Activated T-cell treated with anti-CD3 and anti-CD28 coated beads for 4 hours (primary cell): ENCODE data around the gene SLC8A3.

Source experiments
- DNase-seq: peaks from one replicate; pipeline ENCODE4 v3.0.0-alpha.2; 2020

Gene SLC8A3

DNA sequence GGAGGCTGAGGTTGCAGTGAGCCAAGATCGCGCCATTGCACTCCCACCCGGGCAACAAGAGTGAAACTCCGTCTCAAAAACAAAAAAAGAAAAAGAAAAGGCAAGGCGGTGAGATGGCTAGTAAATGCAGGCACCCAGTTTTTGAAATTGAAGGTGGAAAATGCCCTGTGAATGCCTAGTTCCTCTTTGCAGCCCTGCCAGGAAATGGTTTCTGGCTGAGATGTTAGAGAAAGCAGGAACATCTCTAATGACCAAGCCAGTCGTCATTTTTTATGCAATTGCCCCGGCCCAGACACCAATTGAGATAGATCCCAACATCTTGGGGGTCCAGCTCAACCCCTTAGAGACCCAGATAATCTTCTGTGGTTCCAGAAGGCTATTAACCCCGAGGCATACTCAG lies 17.0 kb downstream of the SLC8A3 start:
- DNase-seq: no peak

- no peak for DNase-seq
Measured at GRCh38 chr14:70170976-70171375, 17.8 kb downstream of the SLC8A3 start.

DNA sequence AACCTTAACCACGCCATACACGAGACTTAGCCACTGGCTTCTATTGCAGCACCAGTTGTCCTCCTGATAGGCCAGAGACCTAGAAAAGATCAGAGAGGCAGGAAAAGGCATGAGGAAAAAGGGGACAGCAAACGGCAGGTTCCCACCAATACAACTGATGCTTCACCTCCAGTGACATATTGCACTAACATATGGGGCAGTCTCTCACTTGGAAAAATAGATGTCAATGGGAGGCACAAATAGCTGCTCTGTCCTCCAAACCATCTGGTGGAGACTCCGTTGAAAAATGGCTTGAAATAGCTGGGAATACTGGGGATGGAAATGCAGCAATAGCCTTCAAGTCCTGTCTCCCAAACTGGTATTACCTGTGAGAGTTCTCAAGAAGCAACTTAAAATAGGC lies 20.3 kb downstream of the SLC8A3 start:
- no peak for DNase-seq

- DNase-seq: no peak
Measured at GRCh38 chr14:70166530-70167203, 22.1 kb downstream of the SLC8A3 start.

DNA sequence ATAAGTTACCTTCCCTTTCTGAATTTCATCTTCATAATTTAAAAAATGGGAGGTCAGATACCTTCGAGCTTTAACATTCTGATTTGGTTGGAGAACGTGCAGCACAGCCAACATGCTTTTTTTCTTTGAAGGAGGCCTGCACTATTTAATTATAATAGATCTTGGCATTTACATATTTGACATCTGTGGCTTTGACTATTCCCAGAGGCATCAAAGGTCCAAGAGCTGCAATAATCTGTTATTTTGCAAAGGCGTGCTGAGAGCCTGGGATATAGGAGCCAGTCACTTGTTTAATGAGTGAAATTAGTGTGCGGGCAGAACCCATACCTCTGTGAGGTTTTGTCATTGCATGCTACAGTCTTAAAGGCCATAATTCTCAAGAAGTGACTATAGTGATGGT lies 26.4 kb downstream of the SLC8A3 start:
- no peak for DNase-seq

DNA sequence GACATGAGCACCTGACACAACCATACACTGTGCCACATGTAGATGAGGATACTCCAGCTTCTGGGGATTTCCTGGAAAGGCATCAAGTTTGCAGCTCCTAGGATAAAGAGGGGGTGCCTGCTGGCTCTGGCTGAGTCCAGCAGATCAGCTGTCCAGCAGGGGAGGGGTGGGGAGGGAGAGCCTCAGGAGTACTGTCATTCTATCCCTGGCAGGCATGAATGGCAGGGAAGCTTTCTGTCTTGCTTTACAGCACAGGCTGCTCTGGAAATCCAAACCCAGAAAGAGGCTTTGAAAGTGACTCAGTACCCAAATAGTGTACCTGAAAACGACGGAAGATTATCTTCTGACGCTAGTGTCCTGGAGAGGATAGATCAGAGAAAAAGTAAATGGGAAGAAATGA lies 32.2 kb downstream of the SLC8A3 start:
- no peak for DNase-seq

DNA sequence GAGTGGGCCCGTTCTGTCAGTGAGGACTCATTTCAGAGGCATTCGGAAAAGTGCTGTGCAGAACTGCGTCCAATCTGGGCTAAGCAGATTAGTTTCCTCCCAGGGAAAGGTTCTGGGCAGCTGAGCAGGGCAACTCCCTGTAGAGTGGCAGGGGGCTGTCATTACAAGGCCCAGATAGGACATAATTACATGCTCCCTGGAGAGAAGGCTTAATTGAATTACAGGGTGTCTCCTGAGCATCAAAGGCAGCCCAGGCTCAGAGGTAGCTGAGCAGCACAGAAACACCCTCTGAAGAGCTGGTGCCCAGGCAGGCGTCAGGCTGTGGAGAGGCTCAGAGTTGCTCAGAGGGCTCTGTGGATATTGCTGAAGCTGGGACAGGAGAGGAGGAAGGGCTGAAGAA lies 36.0 kb downstream of the SLC8A3 start:
- no peak for DNase-seq

DNA sequence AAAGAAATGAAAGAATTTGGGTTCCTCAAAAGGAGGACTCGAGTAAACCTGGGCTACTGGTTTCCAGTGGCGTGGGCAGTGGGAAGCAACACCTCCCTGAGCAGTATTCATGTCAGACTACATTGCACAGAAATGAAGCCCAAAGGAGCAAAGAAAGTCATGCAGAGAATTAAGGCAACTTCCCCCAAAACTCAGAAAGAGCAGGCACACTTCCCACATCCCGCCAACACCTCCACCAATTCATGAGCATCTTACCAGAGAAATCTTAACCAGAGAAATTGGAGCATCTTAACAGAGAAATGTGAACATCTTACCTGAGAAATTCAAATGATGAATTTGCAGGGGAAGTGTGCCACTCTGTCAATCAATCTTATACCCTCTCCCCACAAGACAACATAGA lies 36.7 kb downstream of the SLC8A3 start:
- no peak for DNase-seq

- no peak for DNase-seq
Measured at GRCh38 chr14:70149596-70150165, 39.1 kb downstream of the SLC8A3 start.

GRCh38 chr14:70148911-70149595 lies 39.7 kb downstream of the SLC8A3 start:
- DNase-seq: no peak

- no peak for DNase-seq
Measured at GRCh38 chr14:70148351-70148750, 40.4 kb downstream of the SLC8A3 start.

- no peak for DNase-seq
Measured at GRCh38 chr14:70144046-70144445, 44.7 kb downstream of the SLC8A3 start.

DNA sequence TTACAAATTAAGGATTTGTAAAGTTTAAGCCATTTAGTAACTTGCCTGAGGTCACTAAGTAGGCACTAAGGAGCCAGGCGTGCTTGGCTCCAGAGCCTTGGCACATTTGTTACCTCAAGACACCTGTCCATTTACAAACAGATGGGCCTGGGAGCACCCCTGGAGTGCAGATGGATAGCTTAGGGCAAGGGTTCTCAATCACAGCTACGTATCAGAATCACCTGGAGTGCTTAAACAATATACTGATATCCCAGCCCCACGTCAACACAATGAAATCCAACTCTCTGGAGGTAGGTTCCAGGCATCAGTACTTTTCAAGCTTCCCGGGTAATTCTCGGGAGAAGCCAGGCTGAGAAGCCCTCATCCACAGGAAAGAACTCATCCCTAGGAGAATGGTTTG lies 45.4 kb downstream of the SLC8A3 start:
- DNase-seq: no peak

GRCh38 chr14:70140614-70141013 lies 48.1 kb downstream of the SLC8A3 start:
- no peak for DNase-seq

GRCh38 chr14:70139384-70139783 lies 49.4 kb downstream of the SLC8A3 start:
- no peak for DNase-seq

GRCh38 chr14:70137788-70138187 lies 51.0 kb downstream of the SLC8A3 start:
- no peak for DNase-seq

GRCh38 chr14:70133461-70133860 lies 55.3 kb downstream of the SLC8A3 start:
- no peak for DNase-seq

DNA sequence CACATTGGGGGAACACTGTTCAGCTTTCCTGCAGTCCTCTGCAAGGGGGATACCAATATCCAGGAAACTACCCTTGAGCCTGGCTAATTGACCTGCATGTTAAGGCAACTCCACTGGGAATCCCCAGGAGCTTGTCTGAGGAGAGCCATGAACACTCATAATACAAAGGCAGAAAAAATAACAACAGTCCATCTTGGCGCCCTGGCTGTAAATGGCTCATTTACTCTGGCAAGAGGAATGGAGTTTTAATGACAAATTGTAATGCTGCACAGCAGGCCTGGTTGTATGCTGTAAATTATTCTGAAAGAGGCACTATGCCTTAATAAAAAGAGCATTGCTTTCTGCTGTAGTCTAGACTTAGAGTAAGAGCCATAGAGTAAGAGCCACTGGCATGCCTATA lies 58.3 kb downstream of the SLC8A3 start:
- DNase-seq: no peak

- no peak for DNase-seq
Measured at GRCh38 chr14:70127186-70127585, 61.6 kb downstream of the SLC8A3 start.

- no peak for DNase-seq
Measured at GRCh38 chr14:70123796-70124195, 65.0 kb downstream of the SLC8A3 start.

- DNase-seq: no peak
Measured at GRCh38 chr14:70121521-70121920, 67.2 kb downstream of the SLC8A3 start.

DNA sequence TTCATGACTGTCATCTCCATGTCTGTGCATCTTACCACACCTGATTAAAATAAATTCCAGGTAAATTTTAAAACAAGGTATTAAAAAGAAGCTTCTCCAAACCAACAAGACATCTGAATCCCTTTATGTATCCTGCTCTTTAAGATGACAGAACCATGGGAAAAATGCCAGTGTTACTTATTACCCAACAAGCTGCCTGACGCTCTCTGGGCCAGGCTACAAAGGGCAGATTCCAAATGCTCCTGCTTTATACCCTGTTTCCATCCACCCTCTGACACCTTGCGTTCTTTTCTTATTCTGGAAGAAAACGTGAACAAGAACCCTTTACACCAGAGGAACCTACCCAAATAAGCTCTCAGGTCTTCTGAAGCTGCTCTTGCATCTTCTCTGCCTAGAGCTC lies 70.7 kb downstream of the SLC8A3 start:
- DNase-seq: no peak

DNA sequence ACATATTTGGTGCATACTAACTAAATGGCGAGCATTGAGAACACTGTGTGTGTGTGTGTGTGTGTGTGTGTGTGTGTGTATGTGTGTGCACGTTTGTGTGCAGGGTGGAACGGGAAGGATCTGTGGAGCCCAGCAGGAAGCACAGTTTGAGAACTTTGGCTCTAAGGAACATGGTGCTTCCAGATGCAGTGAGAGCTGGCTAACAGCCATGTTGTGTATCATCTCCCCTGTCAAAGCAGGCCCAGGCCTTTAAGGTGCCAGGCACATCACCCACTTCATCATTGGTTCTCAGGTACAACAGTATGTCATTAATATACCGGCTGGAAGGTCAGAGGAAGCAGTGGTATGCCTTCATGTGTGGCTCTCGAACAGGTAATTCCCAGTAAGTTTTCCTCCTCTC lies 72.5 kb downstream of the SLC8A3 start:
- DNase-seq: no peak

DNA sequence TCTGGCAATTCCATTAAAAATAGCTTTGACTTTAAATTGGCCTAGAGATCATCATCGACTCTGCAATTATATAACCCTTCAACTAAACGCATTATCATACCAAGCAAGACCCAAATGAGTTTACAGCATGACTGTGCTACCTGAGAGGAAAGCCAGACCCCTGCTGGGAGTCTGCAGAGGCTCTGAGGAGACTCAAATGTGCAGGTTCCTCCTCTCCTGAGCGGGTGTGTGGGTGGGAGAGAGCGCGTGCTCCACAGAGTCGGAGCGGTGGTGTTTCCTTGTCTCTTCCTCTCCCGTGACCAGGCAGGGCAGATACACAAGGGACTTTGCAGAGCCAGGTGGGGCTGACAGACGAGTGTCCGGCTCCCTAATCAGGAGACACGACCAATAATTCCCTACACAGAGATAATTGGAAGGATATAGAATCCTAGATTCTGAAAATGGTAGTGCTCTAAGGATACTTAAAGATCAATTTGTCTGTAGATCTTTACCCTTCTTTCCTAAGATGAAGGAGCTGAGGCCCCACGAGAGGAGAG lies 74.1 kb downstream of the SLC8A3 start:
- DNase-seq: no peak
